GM21360 (cell line): ENCODE measurements around the gene EMX2.

ENCODE experiments used
- ATAC-seq: cut with Tn5 transposase; IDR thresholded peaks from one replicate; pipeline ENCODE4 v1.9.1; 2021; ENCODE audit warnings: mild to moderate bottlenecking, moderate library complexity; ENCODE audit not compliant: unreplicated experiment

EMX2 gene

DNA sequence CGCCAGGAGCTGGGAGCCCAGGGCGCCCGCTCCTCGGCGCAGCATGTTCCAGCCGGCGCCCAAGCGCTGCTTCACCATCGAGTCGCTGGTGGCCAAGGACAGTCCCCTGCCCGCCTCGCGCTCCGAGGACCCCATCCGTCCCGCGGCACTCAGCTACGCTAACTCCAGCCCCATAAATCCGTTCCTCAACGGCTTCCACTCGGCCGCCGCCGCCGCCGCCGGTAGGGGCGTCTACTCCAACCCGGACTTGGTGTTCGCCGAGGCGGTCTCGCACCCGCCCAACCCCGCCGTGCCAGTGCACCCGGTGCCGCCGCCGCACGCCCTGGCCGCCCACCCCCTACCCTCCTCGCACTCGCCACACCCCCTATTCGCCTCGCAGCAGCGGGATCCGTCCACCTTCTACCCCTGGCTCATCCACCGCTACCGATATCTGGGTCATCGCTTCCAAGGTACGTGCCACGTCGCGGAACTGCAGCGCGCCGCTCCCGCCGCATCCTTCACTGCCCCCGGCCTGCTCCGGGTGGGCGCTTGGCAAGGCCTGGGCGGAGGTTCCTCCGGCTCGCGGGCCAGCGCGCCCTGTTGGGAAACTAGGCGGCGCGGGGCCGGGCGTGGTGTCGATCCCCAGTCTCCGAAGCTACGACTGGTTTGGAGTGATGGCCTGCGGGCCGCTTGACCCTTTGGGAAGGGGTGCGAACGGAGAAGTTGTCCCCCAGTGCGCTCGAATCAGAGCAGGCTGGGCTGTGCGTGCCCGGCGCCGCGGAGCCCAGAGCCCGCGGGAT lies 868 bp downstream of the EMX2 start:
- ATAC-seq, result no peak

DNA sequence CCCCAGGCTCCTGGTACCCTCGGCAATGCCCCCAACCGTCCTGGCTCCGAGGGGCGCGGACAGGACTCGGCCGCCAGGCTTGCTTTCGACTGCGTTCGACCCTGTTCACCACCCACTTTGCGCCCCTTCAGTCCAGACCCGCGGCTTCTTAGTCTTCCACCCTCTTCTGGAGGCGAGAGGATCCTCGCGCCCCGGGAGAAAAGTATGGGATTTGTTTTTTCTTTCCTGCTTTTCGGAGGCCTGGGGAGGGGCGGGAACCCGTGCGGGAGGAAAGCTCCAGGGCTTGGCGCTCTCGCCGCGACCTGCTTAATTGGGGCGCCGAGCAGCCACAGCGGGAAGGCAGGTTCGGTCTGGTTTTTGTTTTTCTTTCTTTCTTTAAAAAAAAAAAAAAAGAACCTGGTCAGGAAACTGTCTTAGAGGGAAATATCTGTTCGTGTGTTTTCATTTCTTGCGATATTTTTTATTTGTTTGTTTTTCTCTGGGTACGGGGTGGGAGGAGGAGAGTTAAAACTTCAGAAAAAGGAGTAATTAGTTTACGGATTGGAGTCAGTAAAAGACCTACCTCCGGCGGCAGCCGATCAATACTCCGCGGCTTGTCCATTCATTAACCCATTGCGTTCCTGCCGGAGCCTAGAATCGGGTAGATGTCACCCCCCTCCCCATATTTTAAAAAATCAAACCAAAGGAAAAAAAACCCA lies 1.6 kb downstream of the EMX2 start:
- no peak for ATAC-seq

DNA sequence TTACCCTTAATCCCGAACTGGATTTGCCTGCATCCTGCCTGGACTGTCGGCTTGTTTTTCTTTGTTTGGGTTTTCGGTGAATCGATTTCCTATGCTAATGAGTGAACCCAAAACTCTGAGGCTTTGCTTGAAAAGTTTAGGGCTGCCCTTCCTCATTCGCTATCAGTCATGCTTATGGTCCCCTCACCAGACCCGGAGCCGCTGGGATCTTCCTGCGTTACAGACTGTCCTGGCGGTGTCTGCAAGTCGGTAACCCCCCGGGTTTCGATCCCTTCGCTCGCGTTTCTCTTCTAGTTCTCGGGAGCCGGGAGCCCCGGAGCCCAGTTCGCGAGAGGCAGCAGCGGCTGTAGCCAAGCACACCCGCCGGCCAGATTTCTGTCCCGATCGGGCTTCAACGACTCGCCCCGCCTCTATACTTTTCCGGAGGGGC lies 2.2 kb downstream of the EMX2 start:
- ATAC-seq, result no peak

DNA sequence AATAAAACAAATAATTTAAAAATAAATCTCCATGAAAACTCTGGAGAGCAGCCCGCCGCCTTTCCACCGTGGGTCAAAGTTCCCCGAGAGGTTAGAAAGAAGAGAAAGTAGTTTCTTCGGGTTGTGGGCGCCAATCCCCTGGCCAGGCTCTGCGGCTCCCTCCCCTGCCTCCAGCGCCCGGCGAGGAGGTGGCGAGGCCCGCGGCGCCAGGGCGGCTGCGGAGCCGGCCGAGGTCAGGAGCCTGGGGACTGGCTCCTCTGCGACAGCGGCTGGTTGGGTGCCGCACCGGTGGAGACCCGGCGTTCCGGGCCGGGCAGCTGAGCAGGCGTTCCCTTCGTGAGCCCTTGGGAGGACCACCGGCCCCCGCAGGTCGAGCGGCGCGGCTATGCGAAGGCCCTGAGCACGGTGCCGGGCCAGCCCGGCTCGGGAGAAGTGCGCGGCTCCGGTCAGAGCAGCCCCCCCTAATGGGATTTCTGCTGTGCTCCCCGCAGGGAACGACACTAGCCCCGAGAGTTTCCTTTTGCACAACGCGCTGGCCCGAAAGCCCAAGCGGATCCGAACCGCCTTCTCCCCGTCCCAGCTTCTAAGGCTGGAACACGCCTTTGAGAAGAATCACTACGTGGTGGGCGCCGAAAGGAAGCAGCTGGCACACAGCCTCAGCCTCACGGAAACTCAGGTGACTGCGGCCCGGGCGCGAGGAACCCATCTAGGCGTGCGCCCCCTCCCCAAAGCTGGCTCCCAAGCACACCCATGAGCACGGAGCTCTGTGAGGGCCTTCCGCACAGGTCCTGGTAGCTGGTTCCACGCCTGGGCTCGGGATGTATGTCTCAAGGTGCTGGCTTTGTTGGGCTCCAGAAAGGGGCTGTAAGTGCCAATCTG lies 2.8 kb downstream of the EMX2 start:
- ATAC-seq, result no peak

DNA sequence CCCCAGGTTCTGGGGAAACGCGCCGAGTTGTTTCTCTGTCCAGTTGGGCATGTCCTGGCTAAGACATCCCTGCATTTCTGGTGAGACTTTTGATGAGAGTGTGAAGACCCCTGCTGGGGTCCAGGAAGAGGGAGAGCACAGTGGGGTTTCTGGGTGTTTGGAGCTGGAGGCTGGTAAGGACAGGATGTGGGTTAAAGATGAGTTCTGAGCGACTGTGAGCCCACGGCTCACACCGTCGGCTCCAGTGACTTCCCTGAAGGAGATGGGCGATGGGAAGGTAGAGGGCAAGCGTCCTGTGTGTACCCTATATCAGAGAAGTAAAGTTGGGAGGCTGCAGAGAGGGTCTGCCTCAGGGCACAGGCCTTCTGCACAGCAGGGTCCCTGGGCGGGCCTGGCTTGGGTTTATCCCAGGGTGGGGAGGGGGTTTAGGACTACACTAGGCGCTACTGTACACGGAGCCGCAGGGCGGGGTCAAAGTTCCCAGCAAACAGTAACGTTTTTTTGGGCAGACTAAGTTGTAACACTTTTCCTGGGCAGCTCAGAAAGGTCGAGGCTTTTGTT lies 3.6 kb downstream of the EMX2 start:
- no peak for ATAC-seq

DNA sequence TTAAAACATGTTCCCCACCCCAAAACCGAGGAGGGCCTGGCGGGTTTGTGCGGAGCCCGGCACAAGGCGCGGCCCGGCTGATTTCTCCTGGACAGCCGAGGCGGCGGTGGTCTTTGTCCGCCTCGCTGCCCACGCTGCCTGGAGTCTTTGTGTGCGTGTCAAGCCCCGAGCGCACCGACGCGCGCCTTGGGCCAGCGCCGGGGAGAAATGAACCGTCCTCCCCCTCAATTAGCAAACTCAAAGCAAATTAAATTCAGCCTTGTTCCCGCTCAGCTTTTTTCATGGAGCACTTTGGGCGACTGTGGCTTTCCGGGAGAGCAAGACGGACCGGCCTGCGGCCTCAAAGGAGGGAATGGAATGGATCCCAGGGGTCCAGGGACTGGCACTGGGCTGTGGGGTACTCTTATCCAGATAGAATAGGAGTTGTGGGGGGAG lies 4.1 kb downstream of the EMX2 start:
- ATAC-seq, result no peak

DNA sequence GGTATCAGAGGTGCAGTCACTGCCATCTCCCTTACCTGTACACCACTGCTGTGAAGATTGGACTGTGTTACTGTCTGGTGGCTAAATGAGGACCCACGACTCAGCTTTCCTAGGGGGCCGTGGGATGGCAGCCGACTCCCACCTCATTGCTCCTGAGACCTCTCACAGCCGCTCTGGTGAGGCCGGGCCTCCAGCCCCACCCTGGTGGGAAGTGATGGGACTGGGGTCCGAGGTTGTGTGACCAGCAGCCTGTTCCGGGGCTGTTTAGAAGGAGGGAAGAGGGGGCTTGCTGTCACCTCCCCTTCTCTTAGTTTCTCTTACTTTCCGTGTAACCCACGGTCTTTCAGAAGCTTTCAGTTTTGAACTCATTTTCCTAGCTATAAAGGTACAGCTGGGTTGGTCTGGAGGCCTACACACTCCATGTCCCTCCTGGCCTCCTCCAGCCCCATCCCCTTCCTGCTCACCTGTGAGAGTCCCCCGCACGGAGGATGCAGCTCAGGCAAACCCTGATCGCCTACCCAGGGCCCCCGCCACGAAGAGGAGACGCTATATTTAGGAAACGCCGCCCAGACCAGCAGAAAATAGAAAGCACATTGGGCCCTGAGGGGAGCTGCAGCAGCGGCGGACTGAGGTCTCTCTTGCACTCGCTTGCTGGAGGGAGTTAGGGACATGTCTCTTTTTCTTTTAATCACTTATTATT lies 4.6 kb downstream of the EMX2 start:
- ATAC-seq, result no peak

DNA sequence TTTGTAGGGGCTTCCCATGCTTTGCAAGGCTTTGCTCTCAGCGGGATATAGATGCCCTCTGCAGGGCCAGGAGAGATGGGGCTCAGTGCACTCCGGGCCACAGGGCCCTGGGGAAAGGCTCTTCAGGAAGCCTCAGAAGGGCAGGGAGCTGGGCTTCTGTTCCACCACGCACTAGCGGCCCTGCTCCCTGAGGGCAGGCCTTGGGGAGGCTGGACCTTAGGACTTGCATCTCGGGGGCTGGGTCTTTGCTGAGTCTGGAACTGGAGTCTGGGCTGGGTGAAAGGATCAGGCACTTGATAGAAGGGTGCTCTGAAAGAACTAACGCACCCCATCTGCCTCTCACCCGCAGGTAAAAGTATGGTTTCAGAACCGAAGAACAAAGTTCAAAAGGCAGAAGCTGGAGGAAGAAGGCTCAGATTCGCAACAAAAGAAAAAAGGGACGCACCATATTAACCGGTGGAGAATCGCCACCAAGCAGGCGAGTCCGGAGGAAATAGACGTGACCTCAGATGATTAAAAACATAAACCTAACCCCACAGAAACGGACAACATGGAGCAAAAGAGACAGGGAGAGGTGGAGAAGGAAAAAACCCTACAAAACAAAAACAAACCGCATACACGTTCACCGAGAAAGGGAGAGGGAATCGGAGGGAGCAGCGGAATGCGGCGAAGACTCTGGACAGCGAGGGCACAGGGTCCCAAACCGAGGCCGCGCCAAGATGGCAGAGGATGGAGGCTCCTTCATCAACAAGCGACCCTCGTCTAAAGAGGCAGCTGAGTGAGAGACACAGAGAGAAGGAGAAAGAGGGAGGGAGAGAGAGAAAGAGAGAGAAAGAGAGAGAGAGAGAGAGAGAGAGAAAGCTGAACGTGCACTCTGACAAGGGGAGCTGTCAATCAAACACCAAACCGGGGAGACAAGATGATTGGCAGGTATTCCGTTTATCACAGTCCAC lies 5.4 kb downstream of the EMX2 start:
- ATAC-seq, result no peak

DNA sequence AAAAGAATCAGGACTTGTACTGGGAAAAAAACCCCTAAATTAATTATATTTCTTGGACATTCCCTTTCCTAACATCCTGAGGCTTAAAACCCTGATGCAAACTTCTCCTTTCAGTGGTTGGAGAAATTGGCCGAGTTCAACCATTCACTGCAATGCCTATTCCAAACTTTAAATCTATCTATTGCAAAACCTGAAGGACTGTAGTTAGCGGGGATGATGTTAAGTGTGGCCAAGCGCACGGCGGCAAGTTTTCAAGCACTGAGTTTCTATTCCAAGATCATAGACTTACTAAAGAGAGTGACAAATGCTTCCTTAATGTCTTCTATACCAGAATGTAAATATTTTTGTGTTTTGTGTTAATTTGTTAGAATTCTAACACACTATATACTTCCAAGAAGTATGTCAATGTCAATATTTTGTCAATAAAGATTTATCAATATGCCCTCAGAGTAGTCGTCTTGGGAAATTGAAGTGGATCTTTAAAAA lies 6.6 kb downstream of the EMX2 start:
- no peak for ATAC-seq

DNA sequence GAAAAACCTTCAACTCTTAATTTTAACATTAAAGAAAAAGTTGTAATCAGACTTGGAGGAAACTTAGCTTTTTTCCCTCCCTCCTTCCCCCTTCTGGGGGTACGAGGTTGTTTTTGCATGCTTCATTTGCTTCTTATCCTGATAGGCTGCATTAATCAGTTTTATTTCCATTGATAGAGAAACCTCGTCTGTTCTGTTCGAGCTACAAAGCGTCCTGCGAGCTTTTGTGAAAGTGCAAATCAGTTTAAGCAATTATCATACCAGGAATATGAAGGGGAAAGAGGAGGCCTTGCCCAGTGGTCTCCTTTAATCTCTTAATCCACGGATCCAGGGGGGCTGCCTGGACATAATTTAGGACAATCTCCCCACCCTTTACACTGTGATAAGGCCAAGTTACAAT lies 7.5 kb downstream of the EMX2 start:
- ATAC-seq, result no peak

DNA sequence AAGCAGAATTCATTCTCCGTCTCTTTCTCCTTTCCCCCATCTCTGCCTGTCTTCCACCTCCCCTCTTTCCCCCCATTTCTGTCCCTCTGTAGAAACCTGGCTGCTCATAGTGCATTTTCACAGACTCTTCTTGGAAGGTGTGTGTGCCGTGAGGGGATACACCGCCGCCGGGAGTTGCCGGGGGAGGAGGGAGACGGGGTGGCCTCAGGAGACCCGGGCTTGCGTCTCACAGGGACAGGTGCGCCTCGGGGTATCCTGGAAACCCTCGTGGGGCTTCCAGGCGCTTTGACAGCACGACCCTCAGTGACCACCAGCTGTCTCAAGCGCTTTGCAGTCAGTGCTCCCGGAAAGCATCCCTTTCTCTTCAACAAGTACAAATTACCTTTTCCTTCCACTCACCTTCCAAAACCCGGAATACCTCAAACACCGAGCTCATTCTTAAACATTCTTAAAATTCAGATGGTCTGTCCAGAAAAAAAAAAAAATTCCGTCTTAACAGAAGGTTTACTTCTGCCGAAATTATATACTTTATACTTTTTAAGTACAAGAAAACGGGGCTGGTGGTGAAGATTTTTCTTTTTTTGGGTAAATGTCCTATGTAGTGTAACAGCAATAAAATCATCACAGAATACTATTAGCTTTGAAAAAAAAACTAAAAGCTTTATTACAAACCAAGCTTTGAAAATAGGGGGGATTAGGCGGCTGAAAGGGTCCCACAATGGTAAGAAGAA lies 8.2 kb downstream of the EMX2 start:
- no peak for ATAC-seq

DNA sequence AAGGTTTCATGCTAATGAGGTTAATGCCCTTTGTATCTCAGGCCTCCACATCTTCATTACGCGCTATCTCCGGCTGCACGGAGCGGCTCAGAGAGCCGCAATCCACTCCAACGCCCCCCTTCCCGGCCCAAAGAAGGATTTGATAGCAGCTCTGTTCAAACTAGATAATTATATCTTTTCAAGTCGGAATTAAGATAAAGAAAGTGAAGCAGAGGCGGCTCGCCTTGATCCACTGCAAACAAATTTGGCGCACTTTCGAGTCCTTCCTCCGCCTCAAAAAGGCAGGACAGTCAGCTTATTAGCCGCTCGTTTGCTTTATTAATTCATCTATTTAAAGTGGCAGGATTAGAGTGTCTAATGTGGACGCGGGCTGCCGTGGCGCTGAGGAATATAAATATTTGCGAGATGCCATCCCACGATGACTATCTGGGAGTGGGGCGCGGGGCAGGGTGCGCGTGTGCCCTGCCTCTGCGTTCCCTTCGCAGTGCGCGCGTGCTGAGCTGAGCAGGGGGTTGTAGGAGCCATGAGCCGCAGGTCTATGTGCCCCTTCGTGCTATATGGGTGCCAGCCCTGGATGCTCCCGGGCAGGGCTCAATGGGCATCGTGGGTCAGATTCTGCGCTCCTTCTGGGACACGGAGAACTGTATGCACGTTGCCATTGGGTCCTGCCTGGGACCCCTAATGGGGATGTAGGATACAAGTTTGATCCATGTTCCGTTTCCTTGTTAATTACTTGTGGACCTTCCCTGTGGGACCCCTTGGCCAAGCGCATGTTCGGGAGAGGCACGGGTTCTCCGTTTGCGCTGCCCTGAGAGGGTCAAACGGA lies 9.0 kb downstream of the EMX2 start:
- no peak for ATAC-seq

DNA sequence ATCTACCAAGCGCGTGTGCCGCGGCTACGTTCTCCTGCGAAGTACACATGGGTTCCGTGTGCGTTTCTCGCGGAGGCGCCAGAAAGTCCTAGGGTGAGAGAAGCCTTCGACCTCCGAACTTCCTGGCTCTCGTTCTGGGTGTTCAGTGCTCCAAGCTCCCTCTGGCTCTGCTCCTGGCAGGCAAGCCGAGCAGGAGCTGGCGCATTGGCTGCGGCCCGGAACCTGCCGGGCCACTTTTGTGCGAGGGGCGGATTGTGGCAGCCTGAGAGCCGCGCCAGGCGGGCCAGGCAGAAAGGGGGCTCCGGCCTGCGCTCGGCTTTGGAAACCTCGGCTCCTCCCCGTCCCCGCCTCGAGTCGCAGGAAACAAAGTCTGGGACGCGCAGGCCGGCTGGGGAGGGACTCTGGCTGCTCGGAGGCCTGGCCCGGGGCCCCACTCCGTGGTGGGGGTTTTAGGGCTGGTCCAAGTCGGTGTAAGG lies 9.6 kb downstream of the EMX2 start:
- ATAC-seq, result no peak

DNA sequence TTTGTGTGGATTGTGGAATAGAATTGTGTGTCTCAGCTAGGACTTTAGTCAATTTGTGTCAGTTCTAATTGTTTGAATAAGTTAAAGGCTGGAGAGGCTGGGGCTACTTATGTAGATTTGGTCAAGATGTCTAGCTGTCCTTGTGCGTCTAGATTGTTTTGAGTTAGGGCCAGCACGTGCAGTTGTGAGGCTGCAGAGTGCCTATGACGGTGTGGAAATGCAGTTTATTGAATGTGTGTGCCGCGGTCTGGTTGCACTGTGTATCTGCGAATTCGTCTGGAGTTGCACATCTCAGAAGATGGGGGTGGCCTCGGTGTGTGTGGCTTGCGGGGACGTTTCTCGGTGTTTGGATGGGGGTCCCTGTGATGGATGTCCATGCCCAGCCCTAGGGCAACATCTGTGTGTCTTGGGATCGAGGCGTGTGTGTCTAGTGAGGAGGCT lies 10.2 kb downstream of the EMX2 start:
- ATAC-seq, result no peak

DNA sequence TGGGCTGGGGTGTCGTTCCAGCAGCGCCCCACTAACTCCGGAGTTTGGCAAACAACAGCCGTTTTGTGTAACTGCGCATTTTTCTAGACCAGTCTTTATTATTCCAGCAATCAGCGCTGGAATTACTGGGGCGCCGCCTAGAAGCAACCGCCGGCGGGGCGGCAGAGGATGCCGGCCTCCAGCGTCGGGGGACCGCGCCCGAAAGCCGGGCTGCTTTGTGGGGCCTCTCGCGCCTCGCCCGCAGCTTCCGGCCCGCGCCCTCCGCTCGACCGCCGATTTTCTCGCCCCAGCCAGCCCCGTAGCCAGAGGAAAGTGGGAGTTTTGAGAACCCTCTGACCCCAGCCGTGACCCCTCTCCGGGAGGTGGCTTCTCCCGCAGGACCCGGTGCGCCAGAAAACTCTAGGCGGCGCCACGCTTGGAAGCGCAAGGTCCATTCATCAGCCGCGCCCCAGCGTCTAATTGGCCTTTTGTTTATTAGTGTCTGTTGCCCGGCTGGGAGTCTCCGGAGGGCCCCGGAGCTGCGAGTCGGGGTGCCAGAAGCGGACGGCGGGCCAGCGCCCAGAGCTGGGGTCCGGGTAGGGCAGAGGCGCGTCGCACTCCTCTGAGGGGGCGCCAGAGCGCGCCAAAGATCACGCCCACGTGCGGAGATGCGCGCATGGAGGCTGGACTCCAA lies 10.7 kb downstream of the EMX2 start:
- ATAC-seq, result no peak

DNA sequence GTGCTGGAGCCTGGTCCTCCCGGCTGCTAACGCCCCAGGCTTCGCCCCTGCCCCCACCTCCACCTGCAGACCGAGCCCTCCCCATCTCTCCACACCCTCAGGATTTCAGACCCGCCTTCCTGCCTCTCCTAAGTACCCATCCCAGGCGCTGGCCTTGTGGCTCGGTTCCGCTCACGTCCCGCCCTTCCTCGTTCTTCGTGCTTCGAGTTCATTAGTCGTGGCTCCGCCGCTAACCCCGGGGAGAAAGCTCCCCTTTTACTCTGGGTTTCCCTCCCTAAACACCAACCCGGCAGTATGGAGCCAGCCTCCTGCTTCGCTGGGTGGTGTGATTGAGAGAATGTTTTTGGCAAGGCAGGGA lies 11.2 kb downstream of the EMX2 start:
- no peak for ATAC-seq

DNA sequence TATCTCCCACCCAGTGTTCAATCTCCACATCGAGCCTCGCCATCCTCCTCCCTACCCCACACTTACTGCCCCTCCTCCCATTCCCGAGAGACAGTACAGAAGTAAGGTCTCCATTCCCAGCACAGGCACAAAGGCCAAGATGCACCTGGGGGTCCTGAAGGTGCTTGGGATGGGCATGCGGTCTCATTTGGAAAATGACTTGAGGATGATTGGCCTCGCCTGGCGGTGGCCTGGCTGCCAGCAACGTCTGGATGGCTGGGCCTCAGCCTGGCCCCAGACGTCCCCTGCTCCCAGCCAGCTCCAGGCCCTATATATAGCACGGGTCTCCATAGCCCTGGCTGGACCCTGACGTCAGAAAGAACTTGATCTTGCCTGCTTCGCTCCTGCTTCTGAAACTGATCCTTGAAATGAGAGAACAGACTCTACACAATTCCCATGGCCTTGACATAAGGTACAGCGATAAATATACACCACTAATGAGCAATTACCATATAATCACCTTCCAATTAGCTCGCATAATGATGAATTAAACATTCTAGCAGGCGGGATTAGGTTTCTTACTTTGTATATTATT lies 11.8 kb downstream of the EMX2 start:
- ATAC-seq, result no peak
